OCI-M2 (cell line): ENCODE measurements around the gene APOB.

Source experiments
- DNase-seq: peaks from one replicate; lab custom pipeline; 2025; ENCODE audit not compliant: unreplicated experiment; lab: John Stamatoyannopoulos, UW

Gene APOB

DNA sequence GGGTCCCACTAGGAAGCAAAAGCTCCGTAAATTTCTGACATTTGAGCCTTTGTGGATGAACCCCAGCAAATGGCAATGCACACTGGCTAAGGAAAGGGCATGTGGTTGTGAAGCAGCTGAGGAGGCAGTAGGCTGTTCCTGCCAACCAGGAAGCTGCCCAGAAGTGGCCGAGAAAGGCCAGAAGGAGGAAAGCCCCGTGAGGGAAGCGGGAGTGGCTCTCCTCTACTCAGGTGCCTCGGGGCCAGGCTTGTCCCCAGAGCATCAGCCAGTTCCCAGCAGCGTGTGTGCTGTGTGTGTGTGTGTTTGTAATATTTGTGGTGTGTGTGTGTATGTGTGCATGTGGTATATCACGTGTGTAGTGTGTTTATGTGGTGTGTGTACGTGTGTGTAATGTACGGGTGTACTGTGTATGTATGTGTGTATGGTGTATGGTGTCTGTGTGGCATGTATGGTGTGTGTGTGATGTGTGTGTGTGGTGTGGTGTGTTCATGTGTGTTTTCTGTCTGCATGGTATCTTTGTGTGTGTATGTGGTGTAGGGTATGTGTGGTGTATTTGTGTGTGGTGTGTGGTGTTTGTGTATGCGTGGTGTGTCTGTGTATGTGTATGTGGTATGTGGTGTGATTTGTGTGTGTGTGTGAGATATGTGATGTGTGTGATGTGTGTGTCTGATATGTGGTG is 90.6 kb downstream of the APOB start:
- DNase-seq, result no peak
